Thoracic aorta (tissue), 2 donors: ENCODE results near the gene RAN. TPM values are rescaled to one million over a fixed set of nuclear protein-coding genes. Genes with fewer than 3 reads are reported as not detected.

Experiments
- ATAC-seq: fragments of 150-250 bp; one replicate; pipeline ENCODE4 v1.8.0; 2017; ENCODE audit warnings: low read depth; ENCODE audit not compliant: insufficient number of reproducible peaks, low FRiP score
- DNase-seq: peaks from one replicate; pipeline ENCODE4 v3.0.0-alpha.2; 2020; ENCODE audit warnings: low spot score
- H3K27ac ChIP-seq, 2 donors: fragments of 200-600 bp; sonication (generic); 1 replicate in 1 of 2; 2 replicates in 1 of 2; pipeline ENCODE4 v1.5.1; 2016; ENCODE audit warnings: mild to moderate bottlenecking in 2 of 2, moderate library complexity in 2 of 2
- H3K27me3 ChIP-seq: fragments of 200-600 bp; sonication (generic); replicated peaks from 2 replicates; pipeline ENCODE4 v1.6.0; 2016; ENCODE audit warnings: mild to moderate bottlenecking; ENCODE audit not compliant: insufficient read depth
- H3K36me3 ChIP-seq: fragments of 200-600 bp; sonication (generic); one replicate; pipeline ENCODE4 v1.5.1; 2016
- H3K4me1 ChIP-seq, 2 donors: fragments of 200-600 bp; sonication (generic); 1 replicate in 1 of 2; 2 replicates in 1 of 2; pipeline versions ENCODE4 v1.5.1 to v1.6.0; 2016; ENCODE audit warnings: low read depth in 2 of 2, mild to moderate bottlenecking in 1 of 2; ENCODE audit not compliant: control insufficient read depth in 1 of 2
- H3K4me3 ChIP-seq: fragments of 200-600 bp; sonication (generic); 2 replicates; pipeline ENCODE4 v1.5.1; 2016; ENCODE audit warnings: mild to moderate bottlenecking
- H3K9me3 ChIP-seq: fragments of 200-600 bp; sonication (generic); 2 replicates; pipeline ENCODE4 v1.5.1; 2016
- CTCF ChIP-seq: fragments of 200-600 bp; sonication (generic); IDR thresholded peaks from one replicate; pipeline ENCODE4 v1.5.1; 2019; ENCODE audit warnings: antibody characterized with exemption
- total RNA-seq, 2 donors: library from RNA; depleted of rRNA; stranded (reverse); fragments of >200 nt; gene quantifications; one replicate each; pipeline versions ENCODE4 v1.1.0 to v1.2.3, GENCODE V29; 2016

RAN gene
- total RNA-seq: 100 to 1,000 TPM; 120 to 168 TPM

DNA sequence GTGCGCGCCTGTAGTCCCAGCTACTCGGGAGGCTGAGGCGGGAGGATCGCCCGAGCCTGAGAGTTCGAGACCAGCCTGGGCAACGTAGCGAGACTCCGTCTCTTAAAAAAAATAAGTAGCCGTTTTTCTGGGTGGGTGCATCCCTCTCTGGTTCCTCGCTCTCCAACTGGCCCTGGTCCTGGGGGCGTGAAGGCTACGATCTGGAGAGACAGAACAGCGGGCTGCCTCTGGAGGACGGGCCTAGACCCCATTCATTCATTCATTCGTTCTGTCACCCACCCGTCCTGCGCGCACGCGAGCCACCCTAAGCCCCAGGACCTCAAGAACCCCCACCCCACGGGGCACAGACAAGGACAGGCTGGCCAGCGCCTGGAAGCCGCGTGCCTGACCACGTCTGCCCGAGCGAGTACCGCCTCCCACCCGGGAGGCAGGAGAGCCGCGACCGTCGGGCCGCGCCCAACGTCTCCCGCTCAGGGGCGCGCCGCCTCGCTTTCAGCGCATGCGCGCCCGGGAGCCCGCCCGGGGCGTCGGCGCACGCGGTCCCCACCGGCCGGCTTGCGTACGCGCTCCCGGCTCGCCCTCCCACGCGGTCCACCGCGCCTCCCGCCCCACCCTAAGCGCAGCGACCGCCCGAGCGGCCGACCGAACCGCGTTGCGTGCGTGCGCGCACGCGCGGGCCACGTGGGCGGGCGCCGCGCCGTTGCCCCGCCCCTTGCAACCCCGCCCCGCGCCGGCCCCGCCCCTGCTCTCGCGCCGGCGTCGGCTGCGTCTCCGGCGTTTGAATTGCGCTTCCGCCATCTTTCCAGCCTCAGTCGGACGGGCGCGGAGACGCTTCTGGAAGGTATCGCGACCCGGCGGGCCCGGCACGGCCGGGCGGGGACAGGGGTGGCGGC is at the start of gene RAN:
RAN (plus strand) TSS at position 781 of the 893 bp plus-strand sequence. CDS start 528 bp downstream, outside the sequence.
- Histone ChIP-seq H3K27me3 (no peaks in the 10 kb centered on the region), H3K27ac (peak within 1 kb of the TSS; percentile 69 to 71), H3K36me3 (peaks cover 28% of the 10 kb centered on the region), H3K4me3 (peak within 1 kb of the TSS; percentile 78), H3K9me3 (no peaks in the 10 kb centered on the region), H3K4me1 (peaks cover 10 to 20% of the 10 kb centered on the region in 2 donors)
- DNase-seq (peak; percentile 38), ATAC-seq (peak; percentile 86)
- no peak for TF ChIP-seq CTCF

GRCh38 chr12:130825771-130826150 is 46.1 kb upstream of the RAN start:
- ATAC-seq: no peak
- no peak for TF ChIP-seq CTCF
- no peaks in the 10 kb centered on the region for H3K27me3 ChIP-seq
- no peaks in the 10 kb centered on the region for H3K9me3 ChIP-seq
- peaks cover 2% of the 10 kb centered on the region for H3K36me3 ChIP-seq
- H3K4me1 ChIP-seq: peaks cover 0 to 3% of the 10 kb centered on the region in 2 donors
- H3K27ac ChIP-seq: no peak overlapping the region
- DNase-seq: no peak
- H3K4me3 ChIP-seq: no peak overlapping the region

GRCh38 chr12:130826151-130826801 is 45.6 kb upstream of the RAN start:
- Histone ChIP-seq H3K27me3 (no peaks in the 10 kb centered on the region), H3K4me1 (peaks cover 0 to 3% of the 10 kb centered on the region in 2 donors), H3K27ac (no peak overlapping the region), H3K36me3 (peaks cover 2% of the 10 kb centered on the region), H3K9me3 (no peaks in the 10 kb centered on the region), H3K4me3 (no peak overlapping the region)
- no peak for DNase-seq
- no peak for ATAC-seq
- peak; percentile 53 for TF ChIP-seq CTCF

GRCh38 chr12:130827432-130827831 is 44.4 kb upstream of the RAN start:
- ATAC-seq (no peak), DNase-seq (no peak)
- Histone ChIP-seq H3K9me3 (no peaks in the 10 kb centered on the region), H3K4me3 (no peak overlapping the region), H3K4me1 (peaks cover 0 to 3% of the 10 kb centered on the region in 2 donors), H3K27me3 (no peaks in the 10 kb centered on the region), H3K36me3 (peaks cover 2% of the 10 kb centered on the region), H3K27ac (peak overlapping the region in 1 of 2 donors; percentile 14)
- TF ChIP-seq CTCF: no peak

DNA sequence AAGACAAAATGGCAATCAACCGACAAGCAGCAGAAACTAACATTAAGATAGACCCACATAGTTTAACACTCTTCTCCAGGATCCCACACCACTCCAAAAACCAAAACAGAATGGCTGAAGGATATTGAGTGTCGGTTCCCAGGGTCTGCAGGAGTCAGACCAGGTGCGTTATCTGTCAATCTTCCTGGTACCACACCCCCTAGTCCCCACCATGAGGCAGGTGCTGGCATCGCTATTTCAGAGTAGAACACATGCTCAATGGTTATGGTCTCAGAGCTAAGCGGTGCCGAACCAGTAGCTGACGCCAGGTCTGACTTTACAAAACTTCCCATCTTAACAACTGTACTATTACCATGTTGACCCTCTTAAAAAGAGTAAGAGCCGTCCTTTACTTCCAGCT is 43.0 kb upstream of the RAN start:
- no peak for TF ChIP-seq CTCF
- Histone ChIP-seq H3K4me3 (no peak overlapping the region), H3K27me3 (no peaks in the 10 kb centered on the region), H3K4me1 (peaks cover 0 to 3% of the 10 kb centered on the region in 2 donors), H3K9me3 (no peaks in the 10 kb centered on the region), H3K27ac (no peak overlapping the region), H3K36me3 (peaks cover 2% of the 10 kb centered on the region)
- DNase-seq (no peak), ATAC-seq (no peak)
